22Rv1 (cell line): ENCODE data around the gene SHC2.

ENCODE experiments used
- ZFX ChIP-seq: fragments of 450-650 bp; IDR thresholded peaks from 2 replicates; pipeline ENCODE4 v1.6.1; 2017; ENCODE audit warnings: antibody characterized with exemption, borderline replicate concordance
- TF ChIP-seq, protein P1 (sequence below): fragments of 450-650 bp; IDR thresholded peaks from 2 replicates; pipeline ENCODE4 v1.5.1; 2017; ENCODE audit warnings: mild to moderate bottlenecking

DNA sequence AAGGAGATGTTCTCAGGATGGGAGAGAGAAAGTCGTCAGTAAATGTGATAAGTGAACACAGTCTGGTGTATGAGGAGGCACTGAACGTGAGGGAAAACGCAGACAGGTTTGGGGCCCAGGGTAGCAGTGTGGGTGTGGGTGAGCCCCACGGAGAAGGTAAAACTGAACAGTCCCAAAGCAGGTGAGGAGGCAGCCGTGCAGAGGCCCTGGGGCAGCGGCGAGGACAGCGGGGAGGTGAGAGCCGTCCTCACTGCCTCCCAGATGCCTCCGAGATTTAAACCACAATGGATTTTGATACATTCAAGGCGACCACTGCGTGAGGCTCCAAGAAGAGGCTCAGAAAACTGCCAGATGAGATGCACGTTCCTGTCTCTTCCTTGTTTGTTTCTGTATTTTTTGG lies 14.5 kb upstream of the SHC2 start:
- TF ChIP-seq, protein P1, sequence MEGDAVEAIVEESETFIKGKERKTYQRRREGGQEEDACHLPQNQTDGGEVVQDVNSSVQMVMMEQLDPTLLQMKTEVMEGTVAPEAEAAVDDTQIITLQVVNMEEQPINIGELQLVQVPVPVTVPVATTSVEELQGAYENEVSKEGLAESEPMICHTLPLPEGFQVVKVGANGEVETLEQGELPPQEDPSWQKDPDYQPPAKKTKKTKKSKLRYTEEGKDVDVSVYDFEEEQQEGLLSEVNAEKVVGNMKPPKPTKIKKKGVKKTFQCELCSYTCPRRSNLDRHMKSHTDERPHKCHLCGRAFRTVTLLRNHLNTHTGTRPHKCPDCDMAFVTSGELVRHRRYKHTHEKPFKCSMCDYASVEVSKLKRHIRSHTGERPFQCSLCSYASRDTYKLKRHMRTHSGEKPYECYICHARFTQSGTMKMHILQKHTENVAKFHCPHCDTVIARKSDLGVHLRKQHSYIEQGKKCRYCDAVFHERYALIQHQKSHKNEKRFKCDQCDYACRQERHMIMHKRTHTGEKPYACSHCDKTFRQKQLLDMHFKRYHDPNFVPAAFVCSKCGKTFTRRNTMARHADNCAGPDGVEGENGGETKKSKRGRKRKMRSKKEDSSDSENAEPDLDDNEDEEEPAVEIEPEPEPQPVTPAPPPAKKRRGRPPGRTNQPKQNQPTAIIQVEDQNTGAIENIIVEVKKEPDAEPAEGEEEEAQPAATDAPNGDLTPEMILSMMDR: no peak
- no peak for TF ChIP-seq ZFX
